Skeletal muscle tissue (tissue), 4 donors: ENCODE measurements around the gene HIVEP3. TPM values are rescaled to one million over a fixed set of nuclear protein-coding genes. Genes with fewer than 3 reads are reported as not detected.

Source experiments
- H3K27ac ChIP-seq: one replicate; pipeline ENCODE4 v1.7.0; 2013; ENCODE audit warnings: mild to moderate bottlenecking, low read depth, low read length, inconsistent platforms
- H3K27me3 ChIP-seq, 3 donors: one replicate each; pipeline ENCODE4 v1.7.0; 2013; ENCODE audit warnings: low read length in 3 of 3; ENCODE audit not compliant: control insufficient read depth in 3 of 3, insufficient read depth in 3 of 3
- H3K36me3 ChIP-seq, 3 donors: one replicate each; pipeline ENCODE4 v1.7.0; 2013; ENCODE audit warnings: low read length in 3 of 3; ENCODE audit not compliant: control insufficient read depth in 3 of 3, insufficient read depth in 3 of 3
- H3K4me1 ChIP-seq, 3 donors: one replicate each; pipeline ENCODE4 v1.7.0; 2013; ENCODE audit warnings: low read length in 3 of 3, mild to moderate bottlenecking in 3 of 3; ENCODE audit not compliant: control insufficient read depth in 3 of 3, insufficient read depth in 3 of 3
- H3K4me3 ChIP-seq, 3 donors: one replicate each; pipeline ENCODE4 v1.7.0; 2013; ENCODE audit warnings: low read length in 3 of 3
- H3K9ac ChIP-seq, 3 donors: one replicate each; pipeline ENCODE4 v1.7.0; 2013; ENCODE audit warnings: low read length in 3 of 3, mild to moderate bottlenecking in 3 of 3, moderate library complexity in 2 of 3, low read depth in 1 of 3
- H3K9me3 ChIP-seq, 3 donors: one replicate each; pipeline ENCODE4 v1.7.0; 2013; ENCODE audit warnings: low read length in 3 of 3; ENCODE audit not compliant: control insufficient read depth in 3 of 3
- total RNA-seq: library from RNA; depleted of rRNA; stranded (reverse); fragments of >200 nt; gene quantifications from one replicate; pipeline ENCODE4 v1.2.3, GENCODE V29; 2014
- donor health status: Osteomylitis.

HIVEP3 gene
- total RNA-seq, 1 donor from 2014 or later = 0.52 TPM

DNA sequence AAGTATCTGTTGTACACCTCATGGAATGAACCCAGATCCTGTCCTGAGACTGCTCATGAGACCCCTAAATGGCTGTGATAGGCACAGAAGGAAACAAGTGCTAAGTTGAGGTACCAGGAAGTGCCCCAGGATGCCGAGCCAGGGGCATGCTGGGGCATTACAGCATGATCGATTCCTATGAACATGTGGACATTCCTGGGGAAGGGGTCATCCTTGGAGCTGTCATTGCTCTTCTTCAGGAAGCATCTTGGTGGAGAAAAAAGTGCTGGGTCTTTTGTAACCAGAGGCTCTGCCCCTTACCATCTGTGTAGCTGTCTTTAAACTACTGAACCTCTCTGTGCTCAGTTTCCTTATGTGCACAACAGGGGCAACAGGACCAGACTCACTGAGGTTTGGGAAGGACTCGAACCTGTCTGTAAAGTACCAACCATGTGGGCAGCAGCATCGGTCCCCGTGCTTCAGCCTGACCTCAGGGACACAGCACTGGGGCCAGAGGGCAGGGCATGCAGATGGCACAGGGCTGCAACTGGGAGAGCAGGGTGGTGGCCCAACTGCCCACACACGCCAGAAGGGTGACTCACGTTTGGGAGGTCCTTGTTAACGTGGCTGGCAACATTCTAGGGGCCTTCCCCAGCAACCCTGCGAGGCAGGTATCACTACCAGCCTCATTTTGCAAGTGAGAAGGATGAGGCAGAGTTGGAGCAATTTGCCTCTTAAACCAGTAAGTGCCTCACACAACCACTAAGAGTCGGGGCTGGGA, 291.9 kb downstream of the HIVEP3 start:
- no peaks in the 10 kb centered on the region for H3K9me3 ChIP-seq
- no peak overlapping the region for H3K9ac ChIP-seq
- peaks cover 8 to 17% (median 11%) of the 10 kb centered on the region in 3 donors for H3K4me1 ChIP-seq
- no peak overlapping the region for H3K4me3 ChIP-seq
- no peaks in the 10 kb centered on the region for H3K27me3 ChIP-seq
- H3K36me3 ChIP-seq = peaks cover 0 to 2% (median 0%) of the 10 kb centered on the region in 3 donors
- no peak overlapping the region for H3K27ac ChIP-seq

DNA sequence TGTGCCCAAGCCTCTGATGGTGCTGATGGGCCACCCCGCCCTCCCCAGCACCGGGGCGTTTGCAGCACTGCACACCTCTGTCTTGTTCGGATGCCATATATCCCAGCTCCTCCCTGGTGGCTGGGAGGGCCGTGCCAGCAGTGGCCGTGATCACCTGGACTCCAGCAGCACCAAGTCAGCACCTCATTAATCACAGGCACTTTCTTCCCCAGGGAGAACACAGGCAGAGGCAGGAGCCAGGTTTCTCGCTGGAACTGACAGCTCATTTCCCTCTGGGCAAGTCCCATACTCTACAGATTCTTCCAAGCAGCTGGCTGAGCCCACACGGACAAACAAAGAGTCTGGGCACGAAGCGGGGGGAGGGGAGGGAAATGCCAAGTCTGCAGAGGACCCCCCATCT, 292.6 kb downstream of the HIVEP3 start:
- H3K36me3 ChIP-seq = peaks cover 0 to 2% (median 0%) of the 10 kb centered on the region in 3 donors
- H3K27me3 ChIP-seq = no peaks in the 10 kb centered on the region
- peaks cover 8 to 17% (median 11%) of the 10 kb centered on the region in 3 donors for H3K4me1 ChIP-seq
- no peak overlapping the region for H3K4me3 ChIP-seq
- H3K27ac ChIP-seq = no peak overlapping the region
- H3K9ac ChIP-seq = peak overlapping the region in 1 of 3 donors; percentile 25
- no peaks in the 10 kb centered on the region for H3K9me3 ChIP-seq

DNA sequence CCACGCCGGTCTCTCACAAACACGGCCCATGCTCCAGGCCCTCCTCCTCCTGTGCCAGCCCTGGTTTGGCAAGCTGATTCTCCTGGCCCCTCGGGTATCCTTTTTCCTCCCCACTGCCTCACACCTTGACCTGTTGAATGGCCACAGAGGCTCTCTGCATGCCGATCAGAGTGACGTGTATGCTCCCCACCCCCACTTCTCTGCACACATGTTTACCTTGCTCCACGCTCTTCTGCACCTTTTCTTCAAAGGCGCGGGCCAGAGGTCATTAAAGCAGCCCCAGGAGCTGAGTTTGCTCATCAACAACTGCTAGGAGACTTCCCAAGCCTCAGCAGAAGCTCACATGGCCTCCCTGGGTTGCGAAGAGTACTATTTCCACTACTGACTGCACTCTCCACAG, 295.0 kb downstream of the HIVEP3 start:
- no peak overlapping the region for H3K9ac ChIP-seq

DNA sequence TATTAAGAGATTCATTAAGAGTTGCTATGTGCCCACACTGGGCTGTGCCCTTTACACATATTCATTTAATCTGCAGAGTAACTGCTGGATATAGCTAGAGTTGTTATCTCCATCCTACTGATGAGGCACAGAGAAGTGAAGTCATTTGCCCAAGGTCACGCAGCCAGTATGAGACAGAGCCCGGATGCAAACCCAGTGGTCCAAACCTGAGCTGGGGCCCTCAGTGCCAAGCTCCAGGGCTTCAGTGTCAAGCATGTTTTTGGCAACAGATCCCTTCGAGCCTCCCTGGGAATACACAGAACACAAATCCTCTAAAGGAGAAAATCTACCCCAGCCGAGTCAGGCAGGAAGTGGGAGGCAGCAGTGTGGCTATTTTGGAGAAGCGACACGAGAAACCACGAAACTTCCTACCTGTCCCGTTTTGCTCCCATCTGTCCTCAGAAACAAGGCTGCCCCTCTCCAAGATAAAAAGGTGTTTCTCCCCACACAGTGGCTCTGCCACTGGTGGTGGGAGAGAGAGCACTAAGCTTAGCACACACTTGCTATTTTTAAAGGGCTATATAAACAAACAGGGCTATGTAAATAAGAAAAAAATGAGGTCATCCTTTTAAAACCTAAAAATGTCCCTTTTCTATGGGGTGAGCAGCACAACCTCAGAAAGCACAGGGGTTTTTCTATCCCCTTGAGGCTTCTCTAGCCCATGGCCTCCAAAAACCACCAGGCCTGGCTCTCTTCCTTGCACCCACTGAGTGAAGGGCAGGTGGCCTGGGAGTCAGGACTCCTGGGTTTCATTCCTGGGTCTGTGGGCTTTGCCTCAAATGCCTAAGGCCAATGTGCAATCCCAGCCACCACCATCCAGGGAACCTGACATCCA, 295.6 kb downstream of the HIVEP3 start:
- no peak overlapping the region for H3K4me3 ChIP-seq
- no peaks in the 10 kb centered on the region for H3K9me3 ChIP-seq
- H3K27ac ChIP-seq = no peak overlapping the region
- peaks cover 17 to 25% (median 17%) of the 10 kb centered on the region in 3 donors for H3K4me1 ChIP-seq
- no peaks in the 10 kb centered on the region for H3K36me3 ChIP-seq
- no peak overlapping the region for H3K9ac ChIP-seq
- H3K27me3 ChIP-seq = peaks cover 0 to 3% (median 0%) of the 10 kb centered on the region in 3 donors

More for the DNA sequence above, 295.0 kb downstream of the HIVEP3 start:
- Histone ChIP-seq H3K4me1 (peaks cover 11 to 19% (median 13%) of the 10 kb centered on the region in 3 donors), H3K4me3 (no peak overlapping the region), H3K9me3 (no peaks in the 10 kb centered on the region), H3K27me3 (peaks cover 0 to 3% (median 0%) of the 10 kb centered on the region in 3 donors), H3K27ac (no peak overlapping the region), H3K36me3 (peaks cover 0 to 2% (median 0%) of the 10 kb centered on the region in 3 donors)

DNA sequence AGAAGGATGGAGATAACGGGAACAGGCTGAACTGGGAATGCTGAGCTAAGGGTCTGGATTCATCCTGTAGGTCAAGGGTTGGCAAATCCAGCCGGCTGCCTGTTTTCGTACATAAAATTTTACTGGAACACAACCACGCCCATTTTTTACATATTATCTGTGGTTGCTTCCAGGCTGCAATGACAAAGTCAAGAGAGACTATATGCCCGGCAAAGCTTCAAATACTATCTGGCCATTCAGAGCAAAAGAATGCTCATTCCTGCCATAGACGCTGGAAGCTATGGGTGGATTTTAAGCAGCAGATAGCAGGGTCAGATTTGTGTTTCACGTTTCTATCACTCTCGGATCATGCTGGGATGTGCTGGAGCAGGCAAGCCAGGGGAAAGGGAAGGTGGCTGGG, 296.3 kb downstream of the HIVEP3 start:
- peaks cover 0 to 3% (median 0%) of the 10 kb centered on the region in 3 donors for H3K27me3 ChIP-seq
- H3K9me3 ChIP-seq = no peaks in the 10 kb centered on the region
- no peak overlapping the region for H3K27ac ChIP-seq
- H3K4me3 ChIP-seq = no peak overlapping the region
- no peaks in the 10 kb centered on the region for H3K36me3 ChIP-seq
- H3K4me1 ChIP-seq = peaks cover 24 to 32% (median 24%) of the 10 kb centered on the region in 3 donors
- H3K9ac ChIP-seq = no peak overlapping the region

DNA sequence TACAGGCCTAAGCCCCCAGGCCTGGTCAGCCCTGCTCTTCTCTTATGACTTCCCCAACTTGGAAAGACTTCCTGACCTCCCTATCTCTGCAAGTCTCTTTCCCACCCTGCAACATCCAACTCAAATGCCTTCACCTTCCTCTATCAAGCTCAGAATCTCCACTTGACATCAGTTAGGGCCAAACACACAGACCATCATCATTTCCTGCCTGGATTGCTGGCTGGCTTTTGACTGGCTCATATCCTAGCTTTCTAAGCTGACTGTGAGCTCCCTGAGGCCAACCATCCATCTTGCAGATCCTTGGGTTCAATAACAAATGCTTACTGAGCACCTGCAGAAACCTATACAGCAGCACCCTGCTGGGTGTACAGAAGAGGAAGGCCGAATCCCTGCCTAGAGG, 296.9 kb downstream of the HIVEP3 start:
- peaks cover 24 to 31% (median 24%) of the 10 kb centered on the region in 3 donors for H3K4me1 ChIP-seq
- H3K9me3 ChIP-seq = no peaks in the 10 kb centered on the region
- H3K27me3 ChIP-seq = peaks cover 0 to 3% (median 0%) of the 10 kb centered on the region in 3 donors
- no peak overlapping the region for H3K9ac ChIP-seq
- no peaks in the 10 kb centered on the region for H3K36me3 ChIP-seq
- no peak overlapping the region for H3K4me3 ChIP-seq
- no peak overlapping the region for H3K27ac ChIP-seq

DNA sequence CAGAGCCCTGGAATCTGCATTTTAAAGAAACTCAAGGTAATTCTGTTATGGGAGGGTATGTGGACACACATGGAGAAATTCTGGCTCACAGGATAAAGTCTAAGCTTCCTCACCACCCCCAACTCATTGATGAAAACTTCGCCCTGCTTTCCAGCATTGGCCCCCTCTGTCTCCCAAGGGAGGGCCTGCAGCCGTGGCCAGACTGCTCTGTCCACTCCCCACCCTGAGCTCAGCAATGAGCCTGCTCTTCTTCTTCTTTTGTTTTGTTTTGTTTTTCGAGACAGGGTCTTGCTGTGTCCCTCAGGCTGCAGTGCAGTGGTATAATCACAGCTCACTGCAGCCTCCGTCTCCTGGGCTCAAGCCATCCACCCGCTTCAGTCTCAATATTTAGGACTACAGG, 297.5 kb downstream of the HIVEP3 start:
- Histone ChIP-seq H3K4me1 (peaks cover 20 to 26% (median 20%) of the 10 kb centered on the region in 3 donors), H3K36me3 (no peaks in the 10 kb centered on the region), H3K9ac (no peak overlapping the region), H3K27me3 (peaks cover 0 to 3% (median 0%) of the 10 kb centered on the region in 3 donors), H3K27ac (no peak overlapping the region), H3K9me3 (no peaks in the 10 kb centered on the region), H3K4me3 (no peak overlapping the region)

DNA sequence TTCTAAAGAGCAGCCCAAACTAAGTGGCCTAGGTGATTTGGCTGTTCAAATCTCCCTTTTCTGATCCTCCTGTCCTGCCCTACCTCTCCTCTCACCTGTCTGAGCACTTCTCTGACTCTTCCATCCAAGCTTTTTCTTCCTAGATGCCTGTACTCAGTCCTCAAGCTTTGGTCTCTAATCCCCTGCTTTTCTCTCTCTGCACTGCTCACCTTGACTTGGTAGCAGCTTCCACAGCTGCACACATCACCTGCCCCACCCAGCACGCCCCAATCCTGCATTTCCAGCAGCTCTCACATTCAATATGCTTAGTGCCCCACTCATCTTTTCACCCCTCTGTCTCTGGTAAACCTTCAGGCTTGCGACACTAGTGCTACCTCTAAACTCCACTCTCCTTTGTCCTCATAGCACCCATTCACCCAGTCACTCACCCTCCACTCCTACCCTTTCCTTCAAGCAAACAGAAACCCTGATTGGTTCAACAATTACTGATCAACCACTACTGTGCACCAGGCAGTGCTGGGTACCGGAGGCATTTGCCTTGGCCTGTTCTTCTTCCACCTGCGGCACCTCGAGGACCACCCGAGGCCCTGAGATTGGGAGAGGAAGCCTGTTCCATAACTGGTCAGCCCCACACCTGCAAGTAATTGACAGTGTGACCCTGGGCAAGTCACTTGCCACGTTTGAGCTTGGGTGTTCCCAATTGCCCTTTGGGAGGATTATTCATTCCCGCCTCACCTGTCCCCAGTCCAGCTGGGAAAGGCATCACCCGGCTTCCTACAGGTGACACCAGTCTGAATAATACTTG, 298.2 kb downstream of the HIVEP3 start:
- Histone ChIP-seq H3K27ac (no peak overlapping the region), H3K27me3 (peaks cover 0 to 3% (median 0%) of the 10 kb centered on the region in 3 donors), H3K9ac (no peak overlapping the region), H3K9me3 (no peaks in the 10 kb centered on the region), H3K36me3 (no peaks in the 10 kb centered on the region), H3K4me3 (no peak overlapping the region), H3K4me1 (peaks cover 15 to 21% (median 17%) of the 10 kb centered on the region in 3 donors)

DNA sequence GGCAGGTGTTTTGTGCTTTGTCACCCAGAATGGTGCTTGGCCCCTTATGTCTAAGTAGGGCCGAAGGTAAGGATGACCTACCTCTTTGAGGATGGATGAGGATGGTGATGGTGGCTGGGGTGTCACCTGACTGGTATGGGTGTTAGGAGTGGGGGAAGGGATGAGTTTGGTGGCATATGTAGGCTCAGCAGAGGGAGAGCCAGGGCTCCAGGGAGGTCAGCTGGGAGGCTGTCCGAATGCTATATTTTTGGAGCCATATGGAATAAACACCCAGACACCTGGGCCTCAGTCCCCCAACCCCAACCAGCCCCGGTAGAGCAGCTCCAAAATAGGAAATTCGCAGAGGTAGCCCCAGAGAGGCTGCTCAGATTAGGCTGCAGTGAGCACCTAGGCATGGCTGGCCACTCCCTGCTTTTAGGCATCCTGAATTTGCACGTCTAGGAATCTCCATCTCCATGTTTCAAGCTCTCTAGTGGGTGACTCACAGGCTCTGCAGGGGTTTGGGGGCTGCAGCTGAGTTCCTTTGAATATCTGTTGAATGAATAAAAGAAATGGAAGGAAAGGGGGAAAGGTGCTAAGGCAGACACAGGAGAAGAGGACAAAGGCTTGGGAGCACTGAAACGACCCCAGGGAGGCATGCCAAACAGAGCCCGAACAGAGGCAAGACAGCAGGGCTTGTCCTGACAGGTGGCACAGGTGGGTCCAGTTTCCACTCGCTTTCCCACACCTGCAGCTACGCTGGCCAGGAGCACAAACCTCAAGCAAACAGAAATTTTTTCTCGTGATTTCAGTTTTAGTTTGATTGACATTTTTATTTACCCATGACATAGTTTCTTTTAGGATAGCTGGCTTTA, 299.0 kb downstream of the HIVEP3 start:
- Histone ChIP-seq H3K9ac (no peak overlapping the region), H3K36me3 (no peaks in the 10 kb centered on the region), H3K9me3 (no peaks in the 10 kb centered on the region), H3K27me3 (peaks cover 0 to 3% (median 0%) of the 10 kb centered on the region in 3 donors), H3K4me3 (no peak overlapping the region), H3K4me1 (peaks cover 15 to 21% (median 17%) of the 10 kb centered on the region in 3 donors), H3K27ac (no peak overlapping the region)
